NCI-H82 treated with DMSO at 0.1 percent for 48 hours (cell line): ENCODE results near the gene SOBP.

ENCODE experiments used
- DNase-seq: peaks from one replicate; lab custom pipeline; 2025; ENCODE audit not compliant: unreplicated experiment; lab: John Stamatoyannopoulos, UW

SOBP gene

DNA sequence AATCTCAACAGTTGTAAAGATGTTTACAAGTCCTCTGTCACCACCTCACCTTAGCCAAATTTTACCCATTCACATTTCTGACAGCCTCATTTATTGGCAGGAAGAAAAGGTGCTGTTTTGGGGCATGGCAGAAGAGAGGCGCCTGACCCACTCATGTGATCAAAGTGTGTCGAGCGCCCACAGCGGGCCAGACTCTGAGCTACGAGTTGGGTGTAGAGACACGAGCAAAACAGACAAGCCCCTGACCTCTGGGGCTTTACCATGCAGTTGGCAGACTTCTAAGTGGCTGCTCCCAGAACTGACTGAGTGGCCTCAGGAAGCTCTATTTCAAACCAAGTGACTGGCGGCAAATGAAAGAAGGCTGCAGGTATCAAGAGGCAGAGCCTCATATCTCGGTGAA, 167.0 kb downstream of the SOBP start:
- no peak for DNase-seq

DNA sequence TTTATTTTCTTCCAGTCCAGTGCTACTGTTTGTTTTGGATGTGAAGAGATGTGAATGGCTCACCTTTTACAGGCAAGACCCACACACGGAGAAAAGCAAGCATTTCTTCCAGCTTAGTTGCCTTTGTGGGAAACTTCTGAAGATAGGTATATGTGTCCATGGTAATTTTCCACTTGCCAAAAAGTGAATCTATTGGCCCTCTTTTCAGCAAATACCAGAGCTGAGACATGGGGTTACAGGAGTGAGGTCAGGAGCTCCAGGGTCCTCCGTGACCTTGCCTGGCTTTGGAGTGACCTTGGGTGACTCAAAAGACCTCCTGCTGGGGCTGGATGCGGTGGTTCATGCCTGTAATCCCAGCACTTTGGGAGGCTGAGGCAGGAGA, 167.4 kb downstream of the SOBP start:
- no peak for DNase-seq

DNA sequence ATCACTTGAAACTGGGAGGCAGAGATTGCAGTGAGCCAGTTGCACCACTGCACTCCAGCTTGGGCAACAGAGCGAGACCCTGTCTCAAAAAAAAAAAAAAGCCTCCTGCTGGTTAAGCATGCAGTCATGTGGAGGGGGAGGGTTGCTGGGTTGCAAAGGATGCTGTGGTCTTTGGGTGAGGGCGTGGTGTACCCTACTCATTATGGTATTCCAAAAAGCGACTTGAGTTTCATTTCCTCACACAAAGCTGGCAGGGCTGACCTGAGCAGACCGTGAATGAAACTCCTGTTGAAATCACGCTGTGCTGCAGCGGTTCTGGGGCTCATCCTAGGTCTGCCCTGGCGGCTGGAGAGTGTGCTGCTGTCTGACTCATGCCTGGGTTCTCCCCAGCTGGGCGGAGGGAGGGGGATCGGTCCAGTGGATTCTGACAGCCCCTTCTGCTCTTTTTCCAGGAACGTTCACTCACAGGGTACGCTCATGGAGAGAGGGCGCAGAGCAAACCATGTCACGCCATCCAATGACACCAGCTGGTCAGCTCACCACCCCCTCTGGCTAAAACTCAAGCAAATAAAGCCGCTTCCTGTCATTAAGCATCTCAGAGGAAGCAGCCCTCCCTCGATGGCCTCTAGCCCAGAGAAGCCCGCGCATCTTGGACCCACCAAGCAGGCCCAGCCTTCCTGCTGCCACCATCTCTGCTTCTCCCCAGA, 168.0 kb downstream of the SOBP start:
- DNase-seq, result no peak

DNA sequence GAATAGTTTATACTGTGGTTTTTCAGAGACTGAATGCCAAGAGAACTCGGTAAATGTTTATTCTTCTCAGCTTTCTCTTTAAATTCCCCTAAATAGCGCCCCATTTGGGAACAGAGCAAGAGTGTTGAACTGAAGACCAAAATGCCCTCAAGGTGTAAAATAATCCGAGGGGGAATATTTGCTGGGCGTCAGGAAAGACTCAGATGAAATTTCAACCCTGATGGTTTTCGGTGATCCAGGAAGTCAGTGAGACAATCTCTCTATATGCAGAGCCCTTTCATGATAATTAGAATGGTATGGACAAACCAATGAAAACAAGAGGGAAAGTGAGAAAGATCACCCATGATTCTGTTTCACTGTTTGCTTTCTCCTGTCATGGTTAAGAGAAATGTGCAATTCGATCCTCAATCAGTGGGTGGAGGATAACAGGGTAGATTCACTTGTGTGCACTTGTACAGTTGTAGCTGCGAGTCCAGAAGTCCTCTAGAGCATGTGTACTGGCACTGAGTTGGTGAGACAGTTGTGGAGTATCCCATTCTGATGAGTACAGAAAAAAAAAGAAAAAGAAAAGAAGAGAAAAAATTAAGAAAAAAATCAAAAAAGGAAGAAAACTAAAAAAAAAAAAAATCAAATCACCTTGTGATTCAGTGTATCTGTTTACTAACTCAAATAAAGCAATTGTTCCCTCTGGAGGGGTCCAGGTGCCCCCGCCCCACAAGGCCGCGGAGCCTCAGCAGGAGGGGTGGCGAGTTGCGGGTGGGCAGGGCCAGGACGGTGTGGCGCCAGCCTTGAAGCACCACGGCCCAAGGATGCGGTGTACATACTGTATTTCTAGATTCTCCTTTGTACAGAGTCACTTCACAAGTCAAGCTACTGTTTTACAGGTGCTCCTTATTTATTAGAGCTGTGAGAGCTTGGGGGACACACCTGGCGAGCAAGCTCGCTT, 169.3 kb downstream of the SOBP start:
- DNase-seq, result no peak

DNA sequence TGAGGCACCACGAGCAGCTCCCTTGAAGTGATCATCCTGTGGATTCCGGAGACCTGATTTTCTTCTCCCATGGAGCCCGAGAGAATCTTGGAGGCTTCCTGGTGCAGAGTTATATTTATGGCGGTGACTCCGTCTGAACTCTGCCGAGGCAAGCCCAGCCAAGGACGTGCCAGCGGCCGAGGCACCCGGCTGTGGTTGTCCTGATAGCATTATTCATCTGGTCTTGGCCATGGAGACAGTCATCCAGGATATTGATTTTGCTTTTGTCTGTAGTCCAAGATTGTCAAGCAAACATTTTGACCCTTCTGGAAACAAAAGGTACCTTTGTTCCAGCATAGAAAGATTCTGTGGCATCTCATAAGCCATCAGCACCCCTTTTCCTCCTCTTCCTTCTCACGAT, 170.9 kb downstream of the SOBP start:
- no peak for DNase-seq

DNA sequence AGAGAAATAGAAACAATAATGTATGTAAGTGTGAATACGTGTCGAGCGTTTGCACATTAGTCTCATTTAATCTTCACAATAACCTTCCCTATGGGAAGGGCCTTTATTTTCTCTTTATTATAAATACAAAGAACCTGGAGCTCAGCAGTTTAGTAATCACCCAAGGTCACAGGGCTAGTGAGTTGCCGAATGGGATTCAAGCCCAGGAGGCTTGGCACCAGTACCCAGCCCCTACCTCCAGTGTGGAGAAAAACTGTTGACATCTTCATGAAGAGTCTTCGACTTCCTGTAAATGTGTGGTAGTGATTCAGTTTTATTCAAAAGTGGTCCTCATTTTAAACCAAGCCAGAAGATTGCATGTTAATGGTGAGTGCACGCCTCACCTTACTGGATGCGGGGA, 171.4 kb downstream of the SOBP start:
- DNase-seq, result no peak

DNA sequence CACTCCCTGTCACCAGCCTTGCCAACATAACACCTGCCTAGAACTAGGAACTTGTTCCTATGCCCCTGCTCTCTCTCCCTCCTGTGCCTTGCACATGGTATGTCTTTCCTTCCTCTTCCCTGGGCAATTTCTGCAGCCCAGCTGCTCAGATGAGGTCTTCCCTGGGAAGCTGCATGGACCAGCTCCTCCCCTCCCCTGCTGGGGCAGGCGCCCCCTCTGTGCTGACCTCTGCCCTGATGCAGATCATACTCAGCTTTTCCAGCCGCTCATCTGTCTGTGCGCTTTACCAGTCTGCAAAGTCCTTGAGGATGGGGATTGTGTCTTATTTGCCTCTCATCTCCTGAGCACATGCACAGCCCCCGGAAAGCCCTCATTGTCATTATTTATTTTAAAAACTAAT, 172.4 kb downstream of the SOBP start:
- DNase-seq, result no peak

DNA sequence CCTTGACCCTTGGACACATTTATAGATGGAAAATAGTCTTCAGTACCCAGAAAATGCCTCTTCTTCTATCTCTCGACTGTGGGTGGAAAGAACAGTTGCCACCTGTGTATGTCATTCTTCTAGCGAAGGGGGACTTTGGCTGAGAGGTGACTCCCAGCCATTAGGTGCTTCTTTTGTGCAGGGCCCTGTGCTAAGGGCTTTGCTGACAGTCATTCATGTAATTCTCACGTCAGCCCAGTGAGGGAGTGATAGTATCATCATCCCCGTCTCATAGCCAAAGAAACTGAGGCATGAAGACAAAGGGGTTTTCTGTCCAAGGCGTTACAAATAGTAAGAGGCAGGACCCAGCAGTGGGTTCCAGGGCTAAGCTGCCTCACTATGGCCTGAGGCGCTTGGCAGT, 173.4 kb downstream of the SOBP start:
- no peak for DNase-seq

DNA sequence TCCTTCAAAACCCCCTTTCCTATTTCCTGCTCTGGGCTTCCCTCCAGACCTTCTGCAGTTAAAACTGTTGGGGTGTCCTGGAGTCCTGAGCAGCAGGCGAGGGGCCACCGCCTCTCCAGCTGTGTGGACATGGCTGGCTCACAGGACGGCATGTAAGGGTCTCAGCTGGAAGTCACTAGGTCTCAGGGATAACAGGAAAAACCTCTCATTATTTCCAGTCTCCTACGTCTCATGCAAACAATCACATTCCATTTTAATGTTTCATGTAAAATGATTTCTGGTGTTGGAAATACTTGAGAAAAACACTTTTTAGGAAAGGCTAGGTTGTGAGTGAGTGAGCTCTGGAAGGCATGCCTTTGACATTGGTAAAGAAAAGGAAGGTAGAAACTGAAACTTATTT, 175.5 kb downstream of the SOBP start:
- no peak for DNase-seq

DNA sequence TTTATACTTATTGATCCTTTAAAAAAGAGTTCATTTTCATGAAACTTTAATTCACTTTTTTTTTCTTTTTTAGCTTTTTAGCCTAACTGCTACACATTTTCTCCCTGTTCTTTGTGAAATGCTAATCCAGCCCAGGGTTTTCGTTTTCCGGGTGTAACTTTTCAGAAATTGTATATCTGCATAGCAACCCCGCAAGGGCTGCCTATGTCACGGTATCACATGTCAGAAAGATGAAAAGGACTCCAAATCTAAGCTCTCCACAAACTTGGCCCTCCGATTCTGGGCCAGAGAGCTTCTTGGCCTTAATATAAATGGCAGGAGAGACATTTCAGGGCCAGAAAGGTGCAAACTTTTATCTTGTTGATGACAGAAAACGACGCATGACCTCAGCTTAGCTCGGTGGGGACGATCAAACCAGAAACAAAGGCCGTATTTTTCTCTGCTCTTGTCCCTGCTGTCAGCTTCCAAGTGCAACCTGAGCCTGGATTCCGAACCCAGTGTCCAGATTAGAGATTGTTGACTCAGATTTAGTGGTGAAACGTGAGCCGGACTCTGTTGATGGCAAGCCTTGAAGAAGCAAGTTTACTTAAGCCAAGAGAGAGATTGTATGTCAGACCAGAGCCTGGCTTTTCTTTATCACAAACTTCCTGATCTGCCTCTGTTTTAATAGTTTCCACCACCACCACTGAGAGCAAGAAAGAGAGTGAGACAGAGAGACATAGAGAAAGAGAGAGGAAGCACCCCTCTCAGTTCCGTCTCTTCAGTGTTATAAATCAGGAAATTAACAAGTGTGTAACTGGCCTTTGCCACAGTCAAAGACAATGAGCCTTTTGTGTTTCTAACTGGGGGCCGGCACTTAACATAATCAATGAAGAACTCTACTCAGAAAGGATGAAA, 176.4 kb downstream of the SOBP start:
- no peak for DNase-seq

DNA sequence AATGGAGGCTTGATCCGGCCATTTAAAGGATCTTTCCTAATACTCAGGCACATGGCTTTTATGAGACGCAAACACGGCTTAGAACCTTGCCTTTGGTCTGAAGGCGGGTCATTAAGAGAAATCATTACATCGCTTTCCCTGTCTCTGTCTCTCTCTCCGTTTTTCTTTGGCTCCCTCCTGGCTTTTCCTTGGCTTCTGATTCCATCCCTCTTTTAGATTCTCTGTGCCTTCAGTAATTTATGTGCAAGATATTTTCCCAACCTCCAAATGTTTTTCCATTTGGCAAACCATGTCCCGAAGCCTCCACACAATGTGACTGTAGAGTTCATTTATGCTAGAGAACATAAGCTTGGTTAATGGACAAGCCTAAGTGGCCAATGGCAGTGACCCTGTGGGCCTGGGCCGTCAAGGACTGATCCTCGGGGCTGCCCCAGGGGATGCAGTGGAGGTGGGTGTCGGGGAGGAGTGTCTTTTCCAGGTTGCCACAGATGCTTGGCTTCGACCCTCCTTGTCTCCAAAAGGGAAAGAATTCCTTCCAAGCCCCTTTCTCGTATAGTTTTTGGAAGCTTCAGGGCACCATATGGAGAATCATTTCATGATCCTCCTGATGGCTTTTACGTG, 177.2 kb downstream of the SOBP start:
- no peak for DNase-seq

DNA sequence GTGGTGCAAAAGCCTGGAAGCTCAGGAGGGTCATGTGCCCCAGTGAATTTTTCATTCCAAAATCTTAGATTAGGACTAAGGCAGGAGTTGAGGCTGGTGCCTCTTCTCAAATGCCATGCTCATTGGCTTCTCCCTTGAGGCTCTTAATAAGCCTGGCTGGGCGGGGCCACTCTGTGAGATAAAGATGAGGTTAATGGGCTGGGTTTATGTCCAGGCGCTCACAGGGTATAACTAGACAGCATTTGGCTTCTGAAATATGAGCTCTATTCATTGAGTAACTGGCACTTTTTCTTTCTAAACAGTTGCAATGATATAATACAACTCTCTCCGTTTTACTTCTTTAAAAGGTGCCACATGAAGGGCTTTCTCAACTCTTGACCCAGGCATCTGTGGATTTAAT, 177.9 kb downstream of the SOBP start:
- no peak for DNase-seq

DNA sequence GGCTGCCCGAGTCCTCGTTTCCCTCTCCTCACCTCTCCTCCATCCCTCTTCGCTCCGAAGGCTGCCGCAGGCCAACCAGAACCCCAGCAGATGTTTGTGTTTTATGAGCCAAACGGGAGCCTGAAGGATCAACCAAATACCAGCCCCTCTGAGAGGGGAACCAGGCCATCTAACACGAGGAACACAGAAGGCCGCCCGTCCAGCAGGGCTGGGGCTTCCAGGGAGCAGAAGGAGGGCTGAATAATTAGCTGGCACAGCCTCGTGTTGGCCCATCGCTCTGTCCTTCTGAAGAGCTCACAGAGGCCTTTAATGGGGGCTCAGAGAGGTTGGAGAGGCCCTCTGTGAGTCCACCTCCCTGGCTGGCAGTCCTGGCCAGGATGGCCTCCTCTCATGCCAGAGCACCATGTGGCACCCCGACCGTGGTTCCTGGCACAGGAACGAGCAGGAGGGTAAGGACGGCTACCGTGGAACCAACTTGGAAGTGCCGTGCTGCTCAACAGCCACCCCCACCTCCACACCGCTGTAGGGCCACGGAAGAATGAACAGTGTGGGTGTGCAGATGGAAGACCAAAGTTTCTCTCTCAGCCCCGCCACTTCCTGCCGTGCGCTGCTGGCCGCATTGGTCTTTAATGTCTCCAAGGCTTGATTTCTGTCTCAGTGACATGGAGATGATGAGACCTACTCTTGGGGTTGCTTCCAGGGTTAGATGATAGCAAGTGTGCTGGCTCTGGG, 179.0 kb downstream of the SOBP start:
- DNase-seq, result no peak

DNA sequence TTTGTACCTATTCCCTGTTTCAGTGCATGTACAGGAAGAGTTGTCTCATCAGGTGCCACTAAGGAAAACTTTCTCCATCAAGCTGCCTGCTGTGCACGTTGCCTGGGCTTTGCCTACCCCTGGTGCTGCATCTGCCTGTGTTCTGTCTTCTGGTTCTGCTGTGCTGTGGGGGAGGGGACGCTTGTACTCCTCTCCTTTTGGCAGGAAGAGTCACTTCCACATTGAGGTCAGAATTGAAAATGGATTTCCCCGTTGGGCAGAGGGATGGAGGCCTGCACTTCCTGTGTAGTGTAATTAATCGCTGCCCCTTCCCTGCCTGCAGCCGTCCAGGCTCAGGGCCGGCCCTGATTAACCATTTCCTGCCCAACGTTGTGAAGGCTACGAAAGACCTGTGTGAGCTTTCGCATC, 180.9 kb downstream of the SOBP start:
- no peak for DNase-seq

DNA sequence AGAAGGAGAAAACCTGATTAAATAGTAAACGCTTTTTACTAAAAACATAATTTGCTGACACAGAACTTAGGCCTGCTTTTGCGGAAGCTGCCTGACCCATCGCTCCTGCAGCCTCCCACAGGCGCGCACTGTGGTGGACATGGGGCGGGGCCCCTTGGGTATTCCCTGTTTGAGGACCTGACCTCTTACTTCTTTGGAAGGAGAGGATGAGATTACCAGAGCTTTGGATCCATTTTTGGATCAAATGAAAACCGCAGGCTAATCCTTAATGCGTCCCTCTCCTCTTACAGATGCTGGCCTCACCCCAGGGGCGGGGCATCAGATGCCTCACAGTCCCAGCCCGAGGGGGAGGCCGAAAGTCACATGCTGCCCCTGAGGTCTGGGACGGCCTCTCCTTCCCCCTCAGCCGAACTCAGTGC, 183.2 kb downstream of the SOBP start:
- DNase-seq, result peak; percentile 78

DNA sequence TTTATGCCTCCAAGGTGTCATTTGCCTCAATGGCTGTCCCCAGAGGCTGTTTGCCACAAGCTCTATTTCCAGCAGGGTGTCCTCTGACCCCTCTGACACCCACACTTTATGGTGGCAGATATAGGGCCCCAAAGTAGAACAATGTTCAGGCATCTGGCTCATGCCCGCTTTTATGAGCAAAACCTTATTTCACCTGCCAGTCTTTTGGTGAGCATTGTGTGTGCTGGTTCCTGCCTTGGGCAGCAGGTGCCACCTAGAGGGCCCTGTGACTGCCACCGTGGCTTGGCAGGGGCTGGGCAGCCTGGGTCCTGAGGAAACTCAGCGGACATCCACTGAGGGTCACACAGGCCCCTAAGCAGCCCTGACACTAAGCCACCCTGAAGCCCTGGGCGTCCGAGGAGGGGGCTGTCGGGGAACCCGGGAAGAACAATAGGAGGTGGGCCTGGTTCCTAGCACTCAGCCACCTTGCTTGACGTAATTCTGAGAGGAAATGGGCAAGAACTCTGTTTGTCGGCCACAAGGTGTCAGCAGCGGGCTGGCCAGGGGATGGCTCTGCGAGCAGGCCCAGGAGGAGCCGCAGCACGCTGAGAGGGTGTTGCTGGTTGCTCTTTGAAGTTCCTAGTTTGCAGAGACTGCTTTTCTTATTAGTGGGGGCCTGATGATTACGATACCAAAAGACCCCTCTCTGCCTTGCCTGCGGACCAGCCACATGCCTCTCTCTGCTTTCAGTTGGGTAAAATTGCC, 185.2 kb downstream of the SOBP start:
- DNase-seq, result peak; percentile 68

DNA sequence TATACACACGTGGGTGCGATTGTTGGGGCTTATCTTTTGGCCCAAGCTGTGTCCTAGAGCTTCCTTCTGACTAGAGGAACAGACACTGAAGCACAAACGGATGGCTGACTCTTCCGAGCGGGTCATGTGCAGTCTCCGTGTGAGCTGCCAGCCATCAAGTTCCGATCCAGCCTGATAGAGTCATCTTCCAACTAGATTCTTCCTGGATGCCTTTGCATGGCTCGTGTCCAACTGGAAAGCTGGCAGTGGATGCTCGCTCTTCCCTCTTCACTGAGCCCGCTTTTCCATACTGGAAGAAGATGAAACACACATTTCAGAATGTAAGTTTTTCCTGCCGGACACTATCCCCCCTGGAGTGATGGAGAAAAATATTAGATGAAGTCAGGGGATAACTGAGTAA, 186.1 kb downstream of the SOBP start:
- DNase-seq, result no peak

DNA sequence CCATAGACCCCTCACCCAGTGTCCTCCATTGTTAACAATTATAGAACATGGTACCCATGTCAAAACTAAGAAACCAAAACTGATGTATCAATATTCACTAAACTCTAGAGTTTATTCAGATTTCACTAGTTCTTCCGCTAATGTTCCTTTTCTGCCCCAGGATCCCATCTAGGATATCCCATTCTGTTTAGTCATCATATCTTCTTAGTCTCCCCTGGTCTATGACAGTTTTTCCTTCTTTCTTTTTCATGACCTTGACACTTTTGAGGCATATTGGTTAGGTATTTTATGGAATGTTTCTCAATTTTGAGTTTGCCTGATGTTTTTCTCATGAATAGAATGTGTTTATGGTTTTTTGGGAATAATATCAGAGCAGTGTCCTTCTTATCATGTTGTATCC, 187.5 kb downstream of the SOBP start:
- DNase-seq, result no peak

DNA sequence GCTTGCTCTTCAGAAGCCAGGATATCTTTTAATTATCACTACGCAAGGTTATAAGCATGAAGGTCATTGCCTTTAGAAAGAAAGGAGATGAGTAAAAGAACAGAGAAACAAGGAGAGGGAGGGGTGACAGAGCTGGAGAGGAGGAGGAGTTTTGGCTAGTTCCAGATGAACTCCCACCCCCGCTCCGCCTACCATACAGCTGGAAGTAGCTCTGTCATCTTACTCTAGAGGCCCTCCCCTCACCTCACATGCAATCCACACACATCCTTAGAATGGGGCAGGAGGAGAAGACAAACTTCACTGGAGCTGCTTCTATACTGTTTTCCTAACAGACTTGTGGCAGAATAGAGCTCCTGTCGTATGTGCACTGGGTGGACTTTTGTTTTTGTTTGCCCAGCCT, 189.5 kb downstream of the SOBP start:
- no peak for DNase-seq

DNA sequence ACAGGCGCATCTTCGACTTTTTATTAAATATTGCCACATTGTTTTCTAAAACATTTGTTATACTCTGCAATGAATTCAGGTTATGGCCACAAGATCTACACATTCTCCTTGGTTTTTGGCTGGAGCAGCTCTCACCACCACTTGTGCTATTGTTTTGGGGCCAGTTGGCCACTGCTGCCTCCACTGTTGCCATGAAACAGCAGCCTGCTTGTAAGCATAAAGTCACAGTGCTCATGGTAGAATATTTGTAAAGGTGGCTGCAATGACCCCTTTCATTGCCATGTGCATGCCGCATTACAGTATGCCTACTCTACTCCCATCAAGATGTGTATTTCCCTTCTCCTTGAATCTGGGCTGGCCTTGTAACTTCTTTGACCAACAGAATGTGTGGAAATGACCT, 192.8 kb downstream of the SOBP start:
- no peak for DNase-seq
